SK-N-SH (cell line): ENCODE data around the gene SLC24A3. TPM values are rescaled to one million over a fixed set of nuclear protein-coding genes. Genes with fewer than 3 reads are reported as not detected.

Source experiments
- CTCF ChIA-PET: fragments of 300-600, 350-600 bp; formaldehyde crosslinking; extraction: SDS; loops from one replicate; lab custom pipeline; 2021; lab: Yijun Ruan, JAX
- POLR2A ChIA-PET: fragments of 350-600 bp; sonication (Branson Sonifier 250); formaldehyde crosslinking; extraction: SDS; loops from one replicate; lab custom pipeline; 2020; ENCODE audit warnings: antibody characterized with exemption, inconsistent platforms; lab: Yijun Ruan, JAX
- DNase-seq: peaks from one replicate; pipeline ENCODE4 v3.0.0; 2012
- H2AFZ ChIP-seq: fragments of 200-600 bp; sonication (generic); 2 replicates; pipeline ENCODE4 v1.8.1; 2016; ENCODE audit warnings: antibody characterized with exemption, mild to moderate bottlenecking, low read depth
- H3F3A ChIP-seq: fragments of 200-600 bp; sonication (generic); replicated peaks from 2 replicates; pipeline ENCODE3; 2016; ENCODE audit warnings: antibody characterized with exemption, mild to moderate bottlenecking; ENCODE audit not compliant: insufficient read depth
- H3K27ac ChIP-seq, 2 experiments: fragments of 200-500 bp in 1 of 2; fragments of 200-600 bp in 1 of 2; sonication (Bioruptor generic) in 1 of 2; sonication (generic), shearing (Covaris generic) in 1 of 2; 2 replicates each; pipeline versions ENCODE4 v1.5.1 to v1.6.1; 2014 to 2016; ENCODE audit warnings: low read depth in 2 of 2, inconsistent platforms in 1 of 2, low read length in 1 of 2, mild to moderate bottlenecking in 1 of 2, mixed read lengths in 1 of 2
- H3K27me3 ChIP-seq: fragments of 200-600 bp; sonication (generic), shearing (Covaris generic); 2 replicates; pipeline ENCODE4 v1.6.1; 2016; ENCODE audit warnings: mixed run types; ENCODE audit not compliant: insufficient read depth
- H3K36me3 ChIP-seq, 2 experiments: fragments of 200-500 bp in 1 of 2; fragments of 200-600 bp in 1 of 2; sonication (Bioruptor generic) in 1 of 2; sonication (generic) in 1 of 2; replicated peaks in 1 of 2; 2 replicates each; pipeline versions ENCODE3 to v1.5.1; 2014 to 2016; ENCODE audit warnings: low read length in 1 of 2, mild to moderate bottlenecking in 1 of 2; ENCODE audit not compliant: insufficient read depth in 2 of 2, control insufficient read depth in 1 of 2
- H3K4me1 ChIP-seq, 2 experiments: fragments of 200-500 bp in 1 of 2; fragments of 200-600 bp in 1 of 2; sonication (Bioruptor generic) in 1 of 2; sonication (generic), shearing (Covaris generic) in 1 of 2; 2 replicates each; pipeline versions ENCODE4 v1.5.1 to v1.6.1; 2014 to 2016; ENCODE audit warnings: low read depth in 1 of 2, low read length in 1 of 2, mixed run types in 1 of 2; ENCODE audit not compliant: insufficient read depth in 2 of 2, control insufficient read depth in 1 of 2
- H3K4me2 ChIP-seq: fragments of 200-600 bp; sonication (generic), shearing (Covaris generic); 2 replicates; pipeline ENCODE4 v1.6.1; 2017; ENCODE audit warnings: mixed run types
- H3K4me3 ChIP-seq, 2 experiments: fragments of 200-500 bp in 1 of 2; fragments of 200-600 bp in 1 of 2; sonication (Bioruptor generic) in 1 of 2; sonication (generic), shearing (Covaris generic) in 1 of 2; 2 replicates each; pipeline versions ENCODE4 v1.5.1 to v1.8.1; 2014 to 2016; ENCODE audit warnings: low read depth in 2 of 2, inconsistent platforms in 1 of 2, low read length in 1 of 2, mild to moderate bottlenecking in 1 of 2, mixed read lengths in 1 of 2, moderate library complexity in 1 of 2
- H3K79me2 ChIP-seq: fragments of 200-600 bp; sonication (generic); 2 replicates; pipeline ENCODE4 v1.8.1; 2017; ENCODE audit warnings: mild to moderate bottlenecking; ENCODE audit not compliant: insufficient read depth
- H3K9ac ChIP-seq: fragments of 200-600 bp; sonication (generic); 2 replicates; pipeline ENCODE4 v1.6.1; 2017; ENCODE audit warnings: mixed run types
- H3K9me2 ChIP-seq: fragments of 200-600 bp; sonication (generic); 2 replicates; pipeline ENCODE4 v1.6.1; 2017; ENCODE audit warnings: mixed run types
- H3K9me3 ChIP-seq: fragments of 200-600 bp; sonication (generic); 2 replicates; pipeline ENCODE4 v1.6.1; 2017; ENCODE audit warnings: mixed run types, mild to moderate bottlenecking, moderate library complexity
- H4K20me1 ChIP-seq: fragments of 200-600 bp; sonication (generic); 2 replicates; pipeline ENCODE4 v1.6.1; 2017; ENCODE audit warnings: mild to moderate bottlenecking, mixed run types; ENCODE audit not compliant: insufficient read depth
- CHD2 ChIP-seq: fragments of 150-350 bp; IDR thresholded peaks from 2 replicates; pipeline ENCODE4 v1.6.1; 2018; ENCODE audit warnings: low read length; ENCODE audit not compliant: partially characterized antibody
- EP300 ChIP-seq, 2 experiments: IDR thresholded peaks; 2 replicates each; pipeline versions ENCODE4 v1.4.0 to v1.6.1; 2012; ENCODE audit warnings: borderline replicate concordance in 1 of 2, low read depth in 1 of 2, low read length in 1 of 2
- FOSL2 ChIP-seq: IDR thresholded peaks from 2 replicates; pipeline ENCODE4 v1.4.0; 2012; ENCODE audit warnings: low read depth, mild to moderate bottlenecking, moderate library complexity, borderline replicate concordance
- GABPA ChIP-seq: IDR thresholded peaks from 2 replicates; pipeline ENCODE4 v1.4.0; 2012; ENCODE audit warnings: low read depth, mild to moderate bottlenecking
- GATA2 ChIP-seq: sonication (generic); formaldehyde crosslinking; IDR thresholded peaks from 2 replicates; pipeline ENCODE4 v1.5.0; 2020; ENCODE audit warnings: mild to moderate bottlenecking, missing genetic modification reagents
- MXI1 ChIP-seq: IDR thresholded peaks from 2 replicates; pipeline ENCODE4 v1.6.1; 2012; ENCODE audit warnings: mild to moderate bottlenecking, low read depth, low read length, improper control_type of control experiment
- NFIC ChIP-seq: IDR thresholded peaks from 2 replicates; pipeline ENCODE4 v1.4.0; 2012; ENCODE audit warnings: borderline replicate concordance
- PBX3 ChIP-seq: IDR thresholded peaks from 2 replicates; pipeline ENCODE4; 2012
- SMC3 ChIP-seq: IDR thresholded peaks from 2 replicates; pipeline ENCODE4 v1.6.1; 2012; ENCODE audit warnings: low read depth, low read length, improper control_type of control experiment
- TEAD4 ChIP-seq: IDR thresholded peaks from 2 replicates; pipeline ENCODE4 v1.4.0; 2012; ENCODE audit warnings: mild to moderate bottlenecking, borderline replicate concordance; ENCODE audit not compliant: insufficient read depth
- YY1 ChIP-seq: IDR thresholded peaks from 2 replicates; pipeline ENCODE4 v1.4.0; 2012; ENCODE audit warnings: low read depth, mild to moderate bottlenecking
- ZBTB33 ChIP-seq: IDR thresholded peaks from 2 replicates; pipeline ENCODE4 v1.4.0; 2012; ENCODE audit warnings: low read depth, borderline replicate concordance
- WGBS: methylation state at CpG from one replicate; pipeline ENCODE4 v1.1.6; 2017; ENCODE audit warnings: low lambda C conversion rate; 5-methylcytosine and 5-hydroxymethylcytosine counted together
- polyA plus RNA-seq, 3 experiments: library from polyadenylated mRNA; depleted of rRNA; stranded (reverse); fragments of >200 nt; gene quantifications; 2 replicates each; pipeline ENCODE4 v1.2.3, GENCODE V29; 2012
- TF ChIP-seq, protein P1 (sequence below): IDR thresholded peaks from 2 replicates; pipeline ENCODE4 v1.6.1; 2012; ENCODE audit warnings: mild to moderate bottlenecking, low read depth, low read length, moderate library complexity
- TF ChIP-seq, protein P2 (sequence below): IDR thresholded peaks from 2 replicates; pipeline ENCODE4 v1.4.0; 2012; ENCODE audit warnings: low read depth
- TF ChIP-seq, protein P3 (sequence below): IDR thresholded peaks from 2 replicates; pipeline ENCODE4 v1.4.0; 2012; ENCODE audit warnings: low read depth, borderline replicate concordance

Gene SLC24A3
- polyA plus RNA-seq, 1 of the 3 experiments (the other 2 are of a cell fraction): not detected

DNA sequence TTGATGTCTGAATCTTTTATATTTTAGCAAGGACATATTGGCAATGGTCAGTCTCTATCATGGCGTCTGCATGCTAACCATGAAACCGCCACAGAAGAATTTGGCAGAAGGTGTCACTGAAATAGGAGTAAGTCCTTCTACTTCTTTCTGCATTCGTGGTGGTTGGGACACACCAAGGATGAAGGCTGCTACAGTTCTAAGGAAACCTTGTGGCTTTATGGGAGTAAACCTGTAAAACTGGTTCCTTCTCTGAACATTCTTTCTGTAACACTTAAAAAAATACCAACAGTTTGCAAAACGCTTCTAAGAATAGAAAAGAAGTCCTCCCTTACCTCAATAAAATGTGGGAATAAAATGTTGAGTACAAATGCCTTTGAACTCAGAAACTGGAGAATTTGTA, 195.3 kb downstream of the SLC24A3 start:
- POLR2A ChIA-PET: no interaction called here
- Histone ChIP-seq H3K27ac (no peak overlapping the region), H3K9me2 (no peaks in the 10 kb centered on the region), H3K9ac (no peak overlapping the region)
- TF ChIP-seq NFIC: no peak
- no peak for TF ChIP-seq GATA2 (CRISPR knock-in tag)
- no peak for TF ChIP-seq YY1
- TF ChIP-seq PBX3: no peak
- no peak for TF ChIP-seq ZBTB33
- no peak for TF ChIP-seq SMC3
- no peak for TF ChIP-seq CHD2
- TF ChIP-seq, protein P1, sequence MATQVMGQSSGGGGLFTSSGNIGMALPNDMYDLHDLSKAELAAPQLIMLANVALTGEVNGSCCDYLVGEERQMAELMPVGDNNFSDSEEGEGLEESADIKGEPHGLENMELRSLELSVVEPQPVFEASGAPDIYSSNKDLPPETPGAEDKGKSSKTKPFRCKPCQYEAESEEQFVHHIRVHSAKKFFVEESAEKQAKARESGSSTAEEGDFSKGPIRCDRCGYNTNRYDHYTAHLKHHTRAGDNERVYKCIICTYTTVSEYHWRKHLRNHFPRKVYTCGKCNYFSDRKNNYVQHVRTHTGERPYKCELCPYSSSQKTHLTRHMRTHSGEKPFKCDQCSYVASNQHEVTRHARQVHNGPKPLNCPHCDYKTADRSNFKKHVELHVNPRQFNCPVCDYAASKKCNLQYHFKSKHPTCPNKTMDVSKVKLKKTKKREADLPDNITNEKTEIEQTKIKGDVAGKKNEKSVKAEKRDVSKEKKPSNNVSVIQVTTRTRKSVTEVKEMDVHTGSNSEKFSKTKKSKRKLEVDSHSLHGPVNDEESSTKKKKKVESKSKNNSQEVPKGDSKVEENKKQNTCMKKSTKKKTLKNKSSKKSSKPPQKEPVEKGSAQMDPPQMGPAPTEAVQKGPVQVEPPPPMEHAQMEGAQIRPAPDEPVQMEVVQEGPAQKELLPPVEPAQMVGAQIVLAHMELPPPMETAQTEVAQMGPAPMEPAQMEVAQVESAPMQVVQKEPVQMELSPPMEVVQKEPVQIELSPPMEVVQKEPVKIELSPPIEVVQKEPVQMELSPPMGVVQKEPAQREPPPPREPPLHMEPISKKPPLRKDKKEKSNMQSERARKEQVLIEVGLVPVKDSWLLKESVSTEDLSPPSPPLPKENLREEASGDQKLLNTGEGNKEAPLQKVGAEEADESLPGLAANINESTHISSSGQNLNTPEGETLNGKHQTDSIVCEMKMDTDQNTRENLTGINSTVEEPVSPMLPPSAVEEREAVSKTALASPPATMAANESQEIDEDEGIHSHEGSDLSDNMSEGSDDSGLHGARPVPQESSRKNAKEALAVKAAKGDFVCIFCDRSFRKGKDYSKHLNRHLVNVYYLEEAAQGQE: no peak
- TF ChIP-seq TEAD4: no peak
- TF ChIP-seq, protein P2, sequence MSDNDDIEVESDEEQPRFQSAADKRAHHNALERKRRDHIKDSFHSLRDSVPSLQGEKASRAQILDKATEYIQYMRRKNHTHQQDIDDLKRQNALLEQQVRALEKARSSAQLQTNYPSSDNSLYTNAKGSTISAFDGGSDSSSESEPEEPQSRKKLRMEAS: no peak
- TF ChIP-seq EP300 (IDR thresholded peaks at IDR 0.05; ENCODE audit: borderline replicate concordance in 1 of 2, low read depth in 1 of 2, low read length in 1 of 2): no peak
- no peak for TF ChIP-seq GABPA
- TF ChIP-seq, protein P3, sequence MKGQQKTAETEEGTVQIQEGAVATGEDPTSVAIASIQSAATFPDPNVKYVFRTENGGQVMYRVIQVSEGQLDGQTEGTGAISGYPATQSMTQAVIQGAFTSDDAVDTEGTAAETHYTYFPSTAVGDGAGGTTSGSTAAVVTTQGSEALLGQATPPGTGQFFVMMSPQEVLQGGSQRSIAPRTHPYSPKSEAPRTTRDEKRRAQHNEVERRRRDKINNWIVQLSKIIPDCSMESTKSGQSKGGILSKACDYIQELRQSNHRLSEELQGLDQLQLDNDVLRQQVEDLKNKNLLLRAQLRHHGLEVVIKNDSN: no peak
- no peak for TF ChIP-seq FOSL2
- TF ChIP-seq MXI1: no peak
- TF ChIP-seq, all 33 proteins: peak for 0
- H2AFZ ChIP-seq: no peak overlapping the region
- no peaks in the 10 kb centered on the region for H3F3A ChIP-seq
- no peaks in the 10 kb centered on the region; a peak in 1 of 4 replicates for H3K4me1 ChIP-seq
- H3K79me2 ChIP-seq: no peaks in the 10 kb centered on the region
- WGBS: 1% methylated on average over 4 of the region's 4 CpGs
- CTCF ChIA-PET: no interaction called here
- H3K36me3 ChIP-seq: no peaks in the 10 kb centered on the region
- no peak overlapping the region for H3K4me2 ChIP-seq
- no peaks in the 10 kb centered on the region for H4K20me1 ChIP-seq
- no peak for DNase-seq
- H3K4me3 ChIP-seq: no peak overlapping the region
- no peaks in the 10 kb centered on the region; the same call in 1 of the 2 replicates for H3K27me3 ChIP-seq
- no peaks in the 10 kb centered on the region for H3K9me3 ChIP-seq
